ENCODE measurements around the gene CACNA1C.

CACNA1C gene

DNA sequence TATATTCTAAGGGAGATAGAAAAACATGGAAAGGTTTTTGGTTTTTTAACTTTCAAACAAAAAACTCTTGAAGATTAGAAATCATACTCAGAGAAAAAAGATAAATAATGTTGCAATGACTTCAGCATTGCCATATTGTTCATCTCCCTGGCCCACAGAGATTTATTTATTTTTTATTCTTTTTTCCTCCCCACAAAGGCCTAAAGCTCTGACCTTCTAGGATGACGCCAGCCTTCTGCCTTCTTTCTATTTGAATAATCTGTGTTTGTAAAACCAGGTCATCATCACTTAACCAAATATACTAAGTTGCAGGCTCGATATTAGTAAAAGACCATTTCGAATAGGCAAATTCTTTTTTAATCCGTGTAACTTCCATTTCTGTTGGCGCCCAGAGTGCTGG is 44.1 kb upstream of the CACNA1C start:
- no peak for ATAC-seq (ENCODE audit: insufficient read depth, low read depth)
- H3K4me3 ChIP-seq (ENCODE audit: low read depth in 1 of 2, low read length in 2 of 2): no peak overlapping the region
- no peak overlapping the region for H3K27ac ChIP-seq (ENCODE audit: low read length)
- no peak for DNase-seq
- H3K4me2 ChIP-seq (ENCODE audit: insufficient read depth, low read length): no peak overlapping the region
- H3K4me1 ChIP-seq (ENCODE audit: insufficient read depth, low read length): peaks cover 7% of the 10 kb centered on the region
- H2AFZ ChIP-seq (ENCODE audit: low read depth, low read length): no peak overlapping the region
- no peaks in the 10 kb centered on the region for H4K20me1 ChIP-seq (ENCODE audit: insufficient read depth, low read length)
- no peak for TF ChIP-seq EZH2 (IDR thresholded peaks at IDR 0.05; ENCODE audit: borderline replicate concordance, low read depth, low read length, severe bottlenecking)
- TF ChIP-seq, protein P1, sequence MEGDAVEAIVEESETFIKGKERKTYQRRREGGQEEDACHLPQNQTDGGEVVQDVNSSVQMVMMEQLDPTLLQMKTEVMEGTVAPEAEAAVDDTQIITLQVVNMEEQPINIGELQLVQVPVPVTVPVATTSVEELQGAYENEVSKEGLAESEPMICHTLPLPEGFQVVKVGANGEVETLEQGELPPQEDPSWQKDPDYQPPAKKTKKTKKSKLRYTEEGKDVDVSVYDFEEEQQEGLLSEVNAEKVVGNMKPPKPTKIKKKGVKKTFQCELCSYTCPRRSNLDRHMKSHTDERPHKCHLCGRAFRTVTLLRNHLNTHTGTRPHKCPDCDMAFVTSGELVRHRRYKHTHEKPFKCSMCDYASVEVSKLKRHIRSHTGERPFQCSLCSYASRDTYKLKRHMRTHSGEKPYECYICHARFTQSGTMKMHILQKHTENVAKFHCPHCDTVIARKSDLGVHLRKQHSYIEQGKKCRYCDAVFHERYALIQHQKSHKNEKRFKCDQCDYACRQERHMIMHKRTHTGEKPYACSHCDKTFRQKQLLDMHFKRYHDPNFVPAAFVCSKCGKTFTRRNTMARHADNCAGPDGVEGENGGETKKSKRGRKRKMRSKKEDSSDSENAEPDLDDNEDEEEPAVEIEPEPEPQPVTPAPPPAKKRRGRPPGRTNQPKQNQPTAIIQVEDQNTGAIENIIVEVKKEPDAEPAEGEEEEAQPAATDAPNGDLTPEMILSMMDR (IDR thresholded peaks at IDR 0.05; ENCODE audit: borderline replicate concordance, extremely low read depth, low read length, poor library complexity, severe bottlenecking): no peak
- H3K27me3 ChIP-seq (ENCODE audit: insufficient read depth, low read length, poor library complexity): peaks cover 5% of the 10 kb centered on the region
- H3K9ac ChIP-seq (ENCODE audit: low read depth, low read length): no peak overlapping the region
- peaks cover 3% of the 10 kb centered on the region for H3K79me2 ChIP-seq (ENCODE audit: insufficient read depth, low read length)
- no peaks in the 10 kb centered on the region for H3K9me3 ChIP-seq (ENCODE audit: insufficient read depth, low read length, severe bottlenecking)
- H3K36me3 ChIP-seq (ENCODE audit: insufficient read depth, low read length): no peaks in the 10 kb centered on the region; the same call in 1 of the 2 replicates

DNA sequence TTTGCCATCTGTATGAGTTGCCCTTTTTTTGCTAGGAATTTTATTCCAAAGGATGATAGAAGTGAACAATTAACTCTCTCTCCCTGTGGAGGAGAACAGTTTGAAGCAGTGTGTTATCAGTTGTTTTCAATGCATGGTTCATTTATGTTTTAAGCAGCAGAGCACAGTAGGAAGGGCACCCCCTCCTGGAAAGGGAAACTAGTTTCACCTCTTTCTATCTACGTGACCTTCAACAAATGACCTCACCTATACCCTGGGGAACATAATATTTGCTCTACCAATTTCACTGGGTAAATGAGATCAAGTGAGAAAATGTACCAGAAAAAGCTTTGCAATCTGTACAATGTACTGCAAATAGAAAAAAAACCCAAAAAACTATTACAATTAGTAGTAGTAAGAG is 43.2 kb upstream of the CACNA1C start:
- TF ChIP-seq, protein P1 (IDR thresholded peaks at IDR 0.05; ENCODE audit: borderline replicate concordance, extremely low read depth, low read length, poor library complexity, severe bottlenecking): peak; percentile 34
- TF ChIP-seq EZH2 (IDR thresholded peaks at IDR 0.05; ENCODE audit: borderline replicate concordance, low read depth, low read length, severe bottlenecking): no peak
- Histone ChIP-seq H3K9me3 (ENCODE audit: insufficient read depth, low read length, severe bottlenecking) (no peaks in the 10 kb centered on the region), H4K20me1 (ENCODE audit: insufficient read depth, low read length) (no peaks in the 10 kb centered on the region), H3K27ac (ENCODE audit: low read length) (no peak overlapping the region), H2AFZ (ENCODE audit: low read depth, low read length) (no peak overlapping the region), H3K4me3 (ENCODE audit: low read depth in 1 of 2, low read length in 2 of 2) (no peak overlapping the region), H3K79me2 (ENCODE audit: insufficient read depth, low read length) (no peaks in the 10 kb centered on the region), H3K27me3 (ENCODE audit: insufficient read depth, low read length, poor library complexity) (peaks cover 5% of the 10 kb centered on the region), H3K4me1 (ENCODE audit: insufficient read depth, low read length) (peaks cover 5% of the 10 kb centered on the region), H3K36me3 (ENCODE audit: insufficient read depth, low read length) (no peaks in the 10 kb centered on the region), H3K9ac (ENCODE audit: low read depth, low read length) (no peak overlapping the region), H3K4me2 (ENCODE audit: insufficient read depth, low read length) (no peak overlapping the region)
- DNase-seq (no peak), ATAC-seq (ENCODE audit: insufficient read depth, low read depth) (peak; percentile 58; the same call in 2 of the 3 replicates)

DNA sequence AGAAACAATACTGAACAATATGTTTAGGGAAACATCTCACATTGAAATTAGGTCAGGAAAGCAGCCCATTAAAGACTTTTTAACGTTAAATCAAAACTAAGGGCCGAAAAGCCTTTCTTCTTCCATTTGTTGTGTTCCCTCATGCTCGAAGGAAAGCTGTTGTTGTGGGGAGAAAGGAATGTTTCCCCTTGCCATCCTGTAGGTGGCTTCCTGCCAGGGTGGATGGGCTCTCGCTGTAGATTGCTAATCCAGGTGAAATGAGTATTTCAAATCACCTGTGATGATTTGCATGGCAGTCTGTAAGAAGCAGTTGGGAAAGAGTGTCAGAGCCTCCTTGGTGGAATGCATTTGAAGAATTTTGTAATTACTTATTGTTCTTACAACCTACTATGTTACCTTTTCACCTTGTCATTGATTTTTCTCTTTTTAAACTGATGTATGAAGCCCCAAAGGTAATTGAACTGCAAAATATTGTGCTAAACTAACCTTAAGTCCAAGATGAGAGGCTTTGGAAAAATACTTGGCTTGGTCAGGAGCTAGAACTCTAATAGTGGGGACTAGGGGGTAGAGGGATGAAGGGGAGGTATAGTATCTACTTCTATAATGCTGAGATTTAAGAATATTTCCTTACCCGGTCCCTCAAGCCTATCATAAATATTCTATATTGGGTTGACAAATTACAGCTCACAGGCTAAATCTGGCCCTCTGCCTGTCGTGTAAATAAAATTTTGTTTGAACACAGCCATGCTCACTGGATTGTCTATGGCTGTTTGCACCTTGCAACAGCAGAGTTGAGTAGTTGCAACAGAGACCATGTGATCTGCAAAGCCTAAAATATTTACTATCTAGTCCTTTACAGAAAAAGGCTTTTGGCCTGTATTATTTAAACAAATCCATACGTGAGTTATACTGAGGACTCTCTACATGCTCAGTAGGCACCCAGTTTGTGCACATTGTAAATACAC is 40.9 kb upstream of the CACNA1C start:
- no peak overlapping the region for H3K27ac ChIP-seq (ENCODE audit: low read length)
- no peaks in the 10 kb centered on the region for H3K4me1 ChIP-seq (ENCODE audit: insufficient read depth, low read length)
- no peak overlapping the region for H3K9ac ChIP-seq (ENCODE audit: low read depth, low read length)
- no peaks in the 10 kb centered on the region for H3K9me3 ChIP-seq (ENCODE audit: insufficient read depth, low read length, severe bottlenecking)
- H3K4me2 ChIP-seq (ENCODE audit: insufficient read depth, low read length): no peak overlapping the region
- H2AFZ ChIP-seq (ENCODE audit: low read depth, low read length): no peak overlapping the region
- TF ChIP-seq, protein P1 (IDR thresholded peaks at IDR 0.05; ENCODE audit: borderline replicate concordance, extremely low read depth, low read length, poor library complexity, severe bottlenecking): peak; percentile 30
- no peak for TF ChIP-seq EZH2 (IDR thresholded peaks at IDR 0.05; ENCODE audit: borderline replicate concordance, low read depth, low read length, severe bottlenecking)
- no peaks in the 10 kb centered on the region for H3K79me2 ChIP-seq (ENCODE audit: insufficient read depth, low read length)
- no peaks in the 10 kb centered on the region for H3K36me3 ChIP-seq (ENCODE audit: insufficient read depth, low read length)
- peaks cover 5% of the 10 kb centered on the region for H3K27me3 ChIP-seq (ENCODE audit: insufficient read depth, low read length, poor library complexity)
- H3K4me3 ChIP-seq (ENCODE audit: low read depth in 1 of 2, low read length in 2 of 2): no peak overlapping the region
- ATAC-seq (ENCODE audit: insufficient read depth, low read depth) (no peak), DNase-seq (no peak)
- H4K20me1 ChIP-seq (ENCODE audit: insufficient read depth, low read length): no peaks in the 10 kb centered on the region

All from DND-41 (cell line).